Parathyroid adenoma (tissue), 2 donors: Measurements from ENCODE around the gene PIP5K1C.

Source experiments
- H2AFZ ChIP-seq: fragments of 300-600 bp; sonication (generic); one replicate; pipeline ENCODE4 v1.7.0; 2017; ENCODE audit warnings: antibody characterized with exemption, mild to moderate bottlenecking
- H3K27ac ChIP-seq: fragments of 300-600 bp; sonication (generic); one replicate; pipeline ENCODE4 v1.7.0; 2017
- H3K27me3 ChIP-seq: fragments of 300-600 bp; sonication (generic); one replicate; pipeline ENCODE4 v1.7.0; 2017; ENCODE audit warnings: low read length; ENCODE audit not compliant: control insufficient read depth, insufficient read depth
- H3K36me3 ChIP-seq: fragments of 300-600 bp; sonication (generic); one replicate; pipeline ENCODE4 v1.7.0; 2017; ENCODE audit warnings: low read length; ENCODE audit not compliant: control insufficient read depth, insufficient read depth
- H3K4me1 ChIP-seq: fragments of 300-600 bp; sonication (generic); one replicate; pipeline ENCODE4 v1.7.0; 2017; ENCODE audit warnings: control low read depth
- H3K4me2 ChIP-seq: fragments of 300-600 bp; sonication (generic); one replicate; pipeline ENCODE4 v1.7.0; 2017; ENCODE audit warnings: low read length
- H3K4me3 ChIP-seq: fragments of 300-600 bp; sonication (generic); one replicate; pipeline ENCODE4 v1.7.0; 2017; ENCODE audit warnings: low read depth, low read length
- H3K79me2 ChIP-seq: fragments of 300-600 bp; sonication (generic); one replicate; pipeline ENCODE4 v1.7.0; 2017; ENCODE audit warnings: control low read depth
- H3K9ac ChIP-seq: fragments of 300-600 bp; sonication (generic); one replicate; pipeline ENCODE4 v1.7.0; 2017; ENCODE audit warnings: mild to moderate bottlenecking
- H3K9me3 ChIP-seq: fragments of 300-600 bp; sonication (generic); one replicate; pipeline ENCODE4 v1.7.0; 2017; ENCODE audit warnings: low read length; ENCODE audit not compliant: control insufficient read depth
- CTCF ChIP-seq: fragments of 300-600 bp; sonication (generic); IDR thresholded peaks from one replicate; pipeline ENCODE4 v1.7.0; 2017; ENCODE audit warnings: antibody characterized with exemption, mild to moderate bottlenecking
- donor health status: primary hyperparathyroidism.

PIP5K1C gene

GRCh38 chr19:3609779-3610719, 90.2 kb downstream of the PIP5K1C start:
- no peak overlapping the region for H3K9ac ChIP-seq
- H3K4me1 ChIP-seq, result peaks cover 5% of the 10 kb centered on the region
- TF ChIP-seq CTCF, result no peak
- no peak overlapping the region for H3K27ac ChIP-seq
- no peak overlapping the region for H3K4me2 ChIP-seq
- no peaks in the 10 kb centered on the region for H3K79me2 ChIP-seq
- H3K36me3 ChIP-seq, result no peaks in the 10 kb centered on the region
- H3K27me3 ChIP-seq, result no peaks in the 10 kb centered on the region
- no peak overlapping the region for H3K4me3 ChIP-seq
- no peak overlapping the region for H2AFZ ChIP-seq
- no peaks in the 10 kb centered on the region for H3K9me3 ChIP-seq

- H3K4me2 ChIP-seq, result no peak overlapping the region
- no peaks in the 10 kb centered on the region for H3K27me3 ChIP-seq
- no peak overlapping the region for H3K9ac ChIP-seq
- no peaks in the 10 kb centered on the region for H3K9me3 ChIP-seq
- H2AFZ ChIP-seq, result no peak overlapping the region
- H3K4me3 ChIP-seq, result no peak overlapping the region
- H3K36me3 ChIP-seq, result no peaks in the 10 kb centered on the region
- peaks cover 5% of the 10 kb centered on the region for H3K4me1 ChIP-seq
- peak overlapping the region; percentile 59 for H3K27ac ChIP-seq
- no peak for TF ChIP-seq CTCF
- H3K79me2 ChIP-seq, result no peaks in the 10 kb centered on the region
Observed at GRCh38 chr19:3608750-3609322, 91.4 kb downstream of the PIP5K1C start.

GRCh38 chr19:3608079-3608641, 92.1 kb downstream of the PIP5K1C start:
- TF ChIP-seq CTCF, result no peak
- no peaks in the 10 kb centered on the region for H3K36me3 ChIP-seq
- no peaks in the 10 kb centered on the region for H3K9me3 ChIP-seq
- H3K79me2 ChIP-seq, result no peaks in the 10 kb centered on the region
- H3K27me3 ChIP-seq, result no peaks in the 10 kb centered on the region
- peak overlapping the region; percentile 75 for H3K27ac ChIP-seq
- H3K9ac ChIP-seq, result no peak overlapping the region
- peak overlapping the region; percentile 88 for H3K4me2 ChIP-seq
- peaks cover 5% of the 10 kb centered on the region for H3K4me1 ChIP-seq
- H3K4me3 ChIP-seq, result peak overlapping the region; percentile 68
- no peak overlapping the region for H2AFZ ChIP-seq

- H3K36me3 ChIP-seq, result no peaks in the 10 kb centered on the region
- peak overlapping the region; percentile 88 for H3K4me2 ChIP-seq
- H3K79me2 ChIP-seq, result no peaks in the 10 kb centered on the region
- H3K4me1 ChIP-seq, result peaks cover 5% of the 10 kb centered on the region
- peak overlapping the region; percentile 38 for H3K9ac ChIP-seq
- no peaks in the 10 kb centered on the region for H3K27me3 ChIP-seq
- TF ChIP-seq CTCF, result no peak
- H2AFZ ChIP-seq, result peak overlapping the region; percentile 82
- H3K4me3 ChIP-seq, result peak overlapping the region; percentile 68
- no peaks in the 10 kb centered on the region for H3K9me3 ChIP-seq
- peak overlapping the region; percentile 75 for H3K27ac ChIP-seq
Observed at GRCh38 chr19:3607303-3608078, 92.8 kb downstream of the PIP5K1C start.
